SK-N-SH (cell line): ENCODE results near the gene PEX10. TPM values are rescaled to one million over a fixed set of nuclear protein-coding genes. Genes with fewer than 3 reads are reported as not detected.

Experiments
- CTCF ChIA-PET: fragments of 300-600, 350-600 bp; formaldehyde crosslinking; extraction: SDS; loops from one replicate; lab custom pipeline; 2021; lab: Yijun Ruan, JAX
- POLR2A ChIA-PET: fragments of 350-600 bp; sonication (Branson Sonifier 250); formaldehyde crosslinking; extraction: SDS; loops from one replicate; lab custom pipeline; 2020; ENCODE audit warnings: antibody characterized with exemption, inconsistent platforms; lab: Yijun Ruan, JAX
- DNase-seq: peaks from one replicate; pipeline ENCODE4 v3.0.0; 2012
- H2AFZ ChIP-seq: fragments of 200-600 bp; sonication (generic); 2 replicates; pipeline ENCODE4 v1.8.1; 2016; ENCODE audit warnings: antibody characterized with exemption, mild to moderate bottlenecking, low read depth
- H3F3A ChIP-seq: fragments of 200-600 bp; sonication (generic); replicated peaks from 2 replicates; pipeline ENCODE3; 2016; ENCODE audit warnings: antibody characterized with exemption, mild to moderate bottlenecking; ENCODE audit not compliant: insufficient read depth
- H3K27ac ChIP-seq, 2 experiments: fragments of 200-500 bp in 1 of 2; fragments of 200-600 bp in 1 of 2; sonication (Bioruptor generic) in 1 of 2; sonication (generic), shearing (Covaris generic) in 1 of 2; 2 replicates each; pipeline versions ENCODE4 v1.5.1 to v1.6.1; 2014 to 2016; ENCODE audit warnings: low read depth in 2 of 2, inconsistent platforms in 1 of 2, low read length in 1 of 2, mild to moderate bottlenecking in 1 of 2, mixed read lengths in 1 of 2
- H3K27me3 ChIP-seq: fragments of 200-600 bp; sonication (generic), shearing (Covaris generic); 2 replicates; pipeline ENCODE4 v1.6.1; 2016; ENCODE audit warnings: mixed run types; ENCODE audit not compliant: insufficient read depth
- H3K36me3 ChIP-seq, 2 experiments: fragments of 200-500 bp in 1 of 2; fragments of 200-600 bp in 1 of 2; sonication (Bioruptor generic) in 1 of 2; sonication (generic) in 1 of 2; replicated peaks in 1 of 2; 2 replicates each; pipeline versions ENCODE3 to v1.5.1; 2014 to 2016; ENCODE audit warnings: low read length in 1 of 2, mild to moderate bottlenecking in 1 of 2; ENCODE audit not compliant: insufficient read depth in 2 of 2, control insufficient read depth in 1 of 2
- H3K4me1 ChIP-seq, 2 experiments: fragments of 200-500 bp in 1 of 2; fragments of 200-600 bp in 1 of 2; sonication (Bioruptor generic) in 1 of 2; sonication (generic), shearing (Covaris generic) in 1 of 2; 2 replicates each; pipeline versions ENCODE4 v1.5.1 to v1.6.1; 2014 to 2016; ENCODE audit warnings: low read depth in 1 of 2, low read length in 1 of 2, mixed run types in 1 of 2; ENCODE audit not compliant: insufficient read depth in 2 of 2, control insufficient read depth in 1 of 2
- H3K4me2 ChIP-seq: fragments of 200-600 bp; sonication (generic), shearing (Covaris generic); 2 replicates; pipeline ENCODE4 v1.6.1; 2017; ENCODE audit warnings: mixed run types
- H3K4me3 ChIP-seq, 2 experiments: fragments of 200-500 bp in 1 of 2; fragments of 200-600 bp in 1 of 2; sonication (Bioruptor generic) in 1 of 2; sonication (generic), shearing (Covaris generic) in 1 of 2; 2 replicates each; pipeline versions ENCODE4 v1.5.1 to v1.8.1; 2014 to 2016; ENCODE audit warnings: low read depth in 2 of 2, inconsistent platforms in 1 of 2, low read length in 1 of 2, mild to moderate bottlenecking in 1 of 2, mixed read lengths in 1 of 2, moderate library complexity in 1 of 2
- H3K79me2 ChIP-seq: fragments of 200-600 bp; sonication (generic); 2 replicates; pipeline ENCODE4 v1.8.1; 2017; ENCODE audit warnings: mild to moderate bottlenecking; ENCODE audit not compliant: insufficient read depth
- H3K9ac ChIP-seq: fragments of 200-600 bp; sonication (generic); 2 replicates; pipeline ENCODE4 v1.6.1; 2017; ENCODE audit warnings: mixed run types
- H3K9me2 ChIP-seq: fragments of 200-600 bp; sonication (generic); 2 replicates; pipeline ENCODE4 v1.6.1; 2017; ENCODE audit warnings: mixed run types
- H3K9me3 ChIP-seq: fragments of 200-600 bp; sonication (generic); 2 replicates; pipeline ENCODE4 v1.6.1; 2017; ENCODE audit warnings: mixed run types, mild to moderate bottlenecking, moderate library complexity
- H4K20me1 ChIP-seq: fragments of 200-600 bp; sonication (generic); 2 replicates; pipeline ENCODE4 v1.6.1; 2017; ENCODE audit warnings: mild to moderate bottlenecking, mixed run types; ENCODE audit not compliant: insufficient read depth
- CHD2 ChIP-seq: fragments of 150-350 bp; IDR thresholded peaks from 2 replicates; pipeline ENCODE4 v1.6.1; 2018; ENCODE audit warnings: low read length; ENCODE audit not compliant: partially characterized antibody
- EP300 ChIP-seq, 2 experiments: IDR thresholded peaks; 2 replicates each; pipeline versions ENCODE4 v1.4.0 to v1.6.1; 2012; ENCODE audit warnings: borderline replicate concordance in 1 of 2, low read depth in 1 of 2, low read length in 1 of 2
- GATA2 ChIP-seq: sonication (generic); formaldehyde crosslinking; IDR thresholded peaks from 2 replicates; pipeline ENCODE4 v1.5.0; 2020; ENCODE audit warnings: mild to moderate bottlenecking, missing genetic modification reagents
- IRF3 ChIP-seq: fragments of 150-350 bp; IDR thresholded peaks from 2 replicates; pipeline ENCODE4 v1.6.1; 2016; ENCODE audit warnings: mild to moderate bottlenecking, low read depth, low read length
- NFIC ChIP-seq: IDR thresholded peaks from 2 replicates; pipeline ENCODE4 v1.4.0; 2012; ENCODE audit warnings: borderline replicate concordance
- NRF1 ChIP-seq: IDR thresholded peaks from 2 replicates; pipeline ENCODE4 v1.6.1; 2012; ENCODE audit warnings: low read depth, mild to moderate bottlenecking, low read length
- RAD21 ChIP-seq: IDR thresholded peaks from 2 replicates; pipeline ENCODE4 v1.6.1; 2012; ENCODE audit warnings: mild to moderate bottlenecking, low read length
- TCF12 ChIP-seq: IDR thresholded peaks from 2 replicates; pipeline ENCODE4 v1.4.0; 2012
- TEAD4 ChIP-seq: IDR thresholded peaks from 2 replicates; pipeline ENCODE4 v1.4.0; 2012; ENCODE audit warnings: mild to moderate bottlenecking, borderline replicate concordance; ENCODE audit not compliant: insufficient read depth
- USF2 ChIP-seq: fragments of 150-350 bp; IDR thresholded peaks from 2 replicates; pipeline ENCODE4 v1.6.1; 2017; ENCODE audit warnings: antibody characterized with exemption, low read length, low read depth, borderline replicate concordance
- WGBS: methylation state at CpG from one replicate; pipeline ENCODE4 v1.1.6; 2017; ENCODE audit warnings: low lambda C conversion rate; 5-methylcytosine and 5-hydroxymethylcytosine counted together
- polyA plus RNA-seq, 3 experiments: library from polyadenylated mRNA; depleted of rRNA; stranded (reverse); fragments of >200 nt; gene quantifications; 2 replicates each; pipeline ENCODE4 v1.2.3, GENCODE V29; 2012

PEX10 gene
- polyA plus RNA-seq, 1 of the 3 experiments (the other 2 are of a cell fraction) = 28.6 TPM

GRCh38 chr1:2392686-2393085 lies 19.7 kb downstream of the PEX10 start:
- Histone ChIP-seq H3K36me3 (peaks cover 16 to 52% of the 10 kb centered on the region in 2 experiments), H3K27ac (no peak overlapping the region; a peak in 1 of 4 replicates), H3K4me1 (peaks cover 0 to 24% of the 10 kb centered on the region in 2 experiments; a peak in 2 of 4 replicates), H3K4me3 (peak overlapping the region; percentile 77 to 97), H3K79me2 (peaks cover 76% of the 10 kb centered on the region), H2AFZ (no peak overlapping the region), H3K9ac (peak overlapping the region; percentile 76), H3K27me3 (no peaks in the 10 kb centered on the region), H3F3A (no peaks in the 10 kb centered on the region), H4K20me1 (peaks cover 35% of the 10 kb centered on the region), H3K9me2 (no peaks in the 10 kb centered on the region), H3K9me3 (no peaks in the 10 kb centered on the region), H3K4me2 (peak overlapping the region; percentile 95)
- WGBS = 35% methylated on average over 15 of the region's 16 CpGs
- TF ChIP-seq EP300 (IDR thresholded peaks at IDR 0.05; ENCODE audit: borderline replicate concordance in 1 of 2, low read depth in 1 of 2, low read length in 1 of 2) (no peak), TEAD4 (no peak), NRF1 (no peak), CHD2 (no peak), IRF3 (no peak), USF2 (no peak), RAD21 (no peak), TCF12 (no peak), GATA2 (CRISPR knock-in tag) (no peak)
- DNase-seq = no peak
- POLR2A ChIA-PET = interaction anchor here (1.4 kb wide), 1 partner anchor 183 kb away, joined by 4 read pairs; no protein-coding TSS in a partner anchor
- CTCF ChIA-PET = interaction anchor here (0.8 to 7.8 kb wide), 3 partner anchors 9 to 197 kb away, joined by 3 to 64 read pairs (median 7); partner anchors contain the start of gene FAAP20

GRCh38 chr1:2391931-2392509 lies 20.3 kb downstream of the PEX10 start:
- Histone ChIP-seq H3K27ac (peak overlapping the region in 1 of 2 experiments; percentile 76; a peak in 3 of 4 replicates), H3K9me2 (no peaks in the 10 kb centered on the region), H3K79me2 (peaks cover 69% of the 10 kb centered on the region), H3F3A (no peaks in the 10 kb centered on the region), H3K27me3 (no peaks in the 10 kb centered on the region), H4K20me1 (peaks cover 35% of the 10 kb centered on the region), H3K9me3 (no peaks in the 10 kb centered on the region), H2AFZ (no peak overlapping the region), H3K9ac (peak overlapping the region; percentile 76), H3K4me1 (peaks cover 0 to 24% of the 10 kb centered on the region in 2 experiments; a peak in 2 of 4 replicates), H3K36me3 (peaks cover 12 to 52% of the 10 kb centered on the region in 2 experiments), H3K4me3 (peak overlapping the region; percentile 77 to 97), H3K4me2 (peak overlapping the region; percentile 95)
- WGBS = 0% methylated on average over 4 of the region's 62 CpGs
- TF ChIP-seq NFIC = no peak
- DNase-seq = no peak
- ChIA-PET CTCF (interaction anchor here (0.6 to 7.8 kb wide), 7 partner anchors 8 to 218 kb away, joined by 3 to 64 read pairs (median 7); partner anchors contain the start of gene FAAP20), POLR2A (interaction anchor here (0.7 to 1.2 kb wide), 8 partner anchors 10 to 1404 kb away, joined by 3 to 6 read pairs (median 4); partner anchors contain the start of genes FAAP20, LRRC47 and PANK4)
